Transverse colon (tissue), 4 donors: Measurements from ENCODE around the gene IL36B. TPM values are rescaled to one million over a fixed set of nuclear protein-coding genes. Genes with fewer than 3 reads are reported as not detected.

Experiments
- DNase-seq: peaks from one replicate; pipeline ENCODE4 v3.0.0-alpha.2; 2019
- H3K27ac ChIP-seq, 4 donors: fragments of 200-600 bp; sonication (generic); 2 replicates each; pipeline ENCODE4 v1.5.1; 2016 to 2018; ENCODE audit warnings: inconsistent platforms in 4 of 4
- H3K27me3 ChIP-seq: fragments of 200-600 bp; sonication (generic); 2 replicates; pipeline ENCODE4 v1.5.1; 2017; ENCODE audit warnings: inconsistent platforms
- H3K36me3 ChIP-seq, 4 donors: fragments of 200-600 bp; sonication (generic); 2 replicates each; pipeline ENCODE4 v1.5.1; 2017 to 2019; ENCODE audit warnings: inconsistent platforms in 4 of 4
- H3K4me1 ChIP-seq, 4 donors: fragments of 200-600 bp; sonication (generic); 2 replicates each; pipeline ENCODE4 v1.5.1; 2017 to 2020; ENCODE audit warnings: inconsistent platforms in 4 of 4
- H3K4me3 ChIP-seq, 4 donors: fragments of 200-600 bp; sonication (generic); 1 replicate in 1 of 4; 2 replicates in 3 of 4; pipeline versions ENCODE4 v1.5.1 to v1.6.1; 2017 to 2019; ENCODE audit warnings: inconsistent platforms in 4 of 4
- H3K9me3 ChIP-seq, 2 donors: fragments of 200-600 bp; sonication (generic); 2 replicates each; pipeline ENCODE4 v1.5.1; 2017 to 2019; ENCODE audit warnings: inconsistent platforms in 2 of 2
- CTCF ChIP-seq, 5 experiments: fragments of 200-600 bp in 3 of 5; fragments of 450-650 bp in 2 of 5; sonication (generic) in 3 of 5; IDR thresholded peaks; 1 replicate in 2 of 5; 2 replicates in 3 of 5; pipeline ENCODE4 v1.5.1; 2016 to 2017; ENCODE audit warnings: antibody characterized with exemption in 5 of 5, inconsistent platforms in 3 of 5, mild to moderate bottlenecking in 2 of 5, moderate library complexity in 1 of 5
- EP300 ChIP-seq: sonication (generic); formaldehyde crosslinking; IDR thresholded peaks from one replicate; pipeline ENCODE4 v1.6.1; 2017; ENCODE audit warnings: antibody characterized with exemption, low read depth
- POLR2A ChIP-seq: fragments of 450-650 bp; IDR thresholded peaks from one replicate; pipeline ENCODE4 v1.6.1; 2016; ENCODE audit warnings: antibody characterized with exemption, mild to moderate bottlenecking, moderate library complexity
- POLR2AphosphoS5 ChIP-seq, 3 donors: sonication (generic); formaldehyde crosslinking; IDR thresholded peaks; one replicate each; pipeline ENCODE4 v1.6.1; 2016; ENCODE audit warnings: antibody characterized with exemption in 3 of 3
- WGBS, 2 donors: methylation state at CpG; one replicate each; pipeline ENCODE4 v1.1.5; 2018; ENCODE audit warnings: low coverage in 1 of 2; 5-methylcytosine and 5-hydroxymethylcytosine counted together
- in situ Hi-C, 4 donors: fragments of 200-750 bp; cut with MboI; loops; one replicate each; pipeline versions ENCODE4 v1.15.0 to v1.15.1; 2017; ENCODE audit warnings: low sequenced_read_pairs in 3 of 4, low pct_ligation_motif_present in 1 of 4, low pct_unique_long_range_greater_than_20kb in 1 of 4
- intact Hi-C: fragments of 100-400 bp; cut with DNase I; formaldehyde crosslinking; loops from one replicate; pipeline ENCODE4 v1.15.1; 2023; ENCODE audit warnings: low total_unique reads
- total RNA-seq, 4 donors: library from RNA; depleted of rRNA; stranded (reverse); fragments of >200 nt; gene quantifications; one replicate each; pipeline ENCODE4 v1.1.0, GENCODE V29; 2016

Gene IL36B
- total RNA-seq, 4 donors from 2014 or later, result not detected

GRCh38 chr2:113011108-113011507, 41.6 kb downstream of the IL36B start:
- Histone ChIP-seq H3K36me3 (no peaks in the 10 kb centered on the region), H3K4me1 (no peaks in the 10 kb centered on the region), H3K9me3 (no peaks in the 10 kb centered on the region), H3K27me3 (peaks cover 4% of the 10 kb centered on the region), H3K27ac (no peak overlapping the region), H3K4me3 (no peak overlapping the region)
- in situ Hi-C loops (no loop called here), intact Hi-C loops (no loop called here)
- TF ChIP-seq POLR2A (no peak), CTCF (IDR thresholded peaks at IDR 0.05) (no peak), EP300 (no peak), POLR2AphosphoS5 (IDR thresholded peaks at IDR 0.05) (no peak)
- no peak for DNase-seq
- 96 to 100% methylated on average over 1 of the region's 1 CpG for WGBS, 2 donors

- Histone ChIP-seq H3K36me3 (no peaks in the 10 kb centered on the region), H3K27ac (no peak overlapping the region), H3K4me3 (no peak overlapping the region), H3K9me3 (no peaks in the 10 kb centered on the region), H3K4me1 (no peaks in the 10 kb centered on the region), H3K27me3 (peaks cover 4% of the 10 kb centered on the region)
- intact Hi-C loops (no loop called here), in situ Hi-C loops (no loop called here)
- WGBS, 2 donors, result 30 to 41% methylated on average over 2 of the region's 2 CpGs
- TF ChIP-seq POLR2A (no peak), POLR2AphosphoS5 (IDR thresholded peaks at IDR 0.05) (no peak), CTCF (IDR thresholded peaks at IDR 0.05) (no peak), EP300 (no peak)
- no peak for DNase-seq
These were observed 42.6 kb downstream of the IL36B start for GRCh38 chr2:113010088-113010487.

- DNase-seq, result no peak
- H3K9me3 ChIP-seq, result no peaks in the 10 kb centered on the region
- intact Hi-C loops (no loop called here), in situ Hi-C loops (no loop called here)
- WGBS, 2 donors, result 46 to 80% methylated on average over 1 of the region's 1 CpG
- H3K4me3 ChIP-seq, result no peak overlapping the region
- no peaks in the 10 kb centered on the region for H3K36me3 ChIP-seq
- no peak overlapping the region for H3K27ac ChIP-seq
- peaks cover 2% of the 10 kb centered on the region for H3K27me3 ChIP-seq
- TF ChIP-seq POLR2AphosphoS5 (IDR thresholded peaks at IDR 0.05) (no peak), CTCF (IDR thresholded peaks at IDR 0.05) (no peak), EP300 (no peak), POLR2A (no peak)
- H3K4me1 ChIP-seq, result no peaks in the 10 kb centered on the region
These were observed 43.0 kb downstream of the IL36B start for GRCh38 chr2:113009622-113010021.

- H3K27me3 ChIP-seq, result peaks cover 5% of the 10 kb centered on the region
- TF ChIP-seq CTCF (IDR thresholded peaks at IDR 0.05) (no peak), POLR2AphosphoS5 (IDR thresholded peaks at IDR 0.05) (no peak), EP300 (no peak), POLR2A (no peak)
- intact Hi-C loops, result no loop called here
- no peaks in the 10 kb centered on the region for H3K9me3 ChIP-seq
- WGBS, 2 donors, result 63 to 83% methylated on average over 1 of the region's 1 CpG
- H3K36me3 ChIP-seq, result no peaks in the 10 kb centered on the region
- H3K27ac ChIP-seq, result no peak overlapping the region
- no peak for DNase-seq
- H3K4me1 ChIP-seq, result no peaks in the 10 kb centered on the region
- H3K4me3 ChIP-seq, result no peak overlapping the region
- in situ Hi-C loops, result no loop called here
These were observed 45.4 kb downstream of the IL36B start for GRCh38 chr2:113007250-113007649.
